Fibroblast of skin of left quadriceps (primary cell): ENCODE measurements around the gene OR4E2.
"Not testable (repeated sequence)": the region's sequence is repeated elsewhere in the genome, so short reads cannot be mapped to it uniquely, and the experiment has no call there.

Experiments used
- DNase-seq, 2 experiments: peaks; one replicate each; pipeline ENCODE4 v3.0.0-alpha.2; 2013; ENCODE audit warnings: low read depth in 2 of 2

Gene OR4E2

DNA sequence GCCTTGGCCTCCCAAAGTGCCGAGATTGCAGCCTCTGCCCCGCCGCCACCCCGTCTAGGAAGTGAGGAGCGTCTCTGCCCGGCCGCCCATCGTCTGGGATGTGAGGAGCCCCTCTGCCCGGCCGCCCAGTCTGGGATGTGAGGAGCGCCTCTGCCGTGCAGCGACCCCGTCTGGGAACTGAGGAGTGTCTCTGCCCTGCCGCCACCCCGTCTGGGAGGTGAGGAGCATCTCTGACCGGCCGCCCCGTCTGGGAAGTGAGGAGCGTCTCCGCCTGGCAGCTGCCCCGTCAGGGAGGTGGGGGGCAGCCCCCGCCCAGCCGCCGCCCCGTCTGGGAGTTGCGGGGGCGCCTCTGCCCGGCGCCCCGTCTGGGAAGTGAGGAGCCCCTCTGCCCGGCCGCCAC is 44.0 kb downstream of the OR4E2 start:
- not testable (repeated sequence) for DNase-seq

DNA sequence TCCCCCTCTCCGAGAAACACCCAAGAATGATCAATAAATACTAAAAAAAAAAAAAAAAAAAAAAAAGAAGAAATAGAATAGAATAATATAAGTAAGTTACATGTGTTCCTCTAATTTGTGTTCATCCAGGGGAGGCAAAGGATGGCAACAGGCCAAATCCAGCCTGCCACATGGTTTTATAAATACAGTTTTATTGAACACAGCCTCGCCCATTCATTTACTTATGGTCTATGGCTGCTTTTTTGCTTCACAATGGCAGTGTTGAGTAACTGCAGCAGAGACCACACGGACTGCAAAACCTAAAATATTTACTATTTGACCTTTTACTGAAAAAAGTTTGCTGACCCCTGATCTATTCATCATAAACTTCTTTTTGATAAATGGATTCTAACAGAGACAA is 44.9 kb downstream of the OR4E2 start:
- DNase-seq: not testable (repeated sequence)

DNA sequence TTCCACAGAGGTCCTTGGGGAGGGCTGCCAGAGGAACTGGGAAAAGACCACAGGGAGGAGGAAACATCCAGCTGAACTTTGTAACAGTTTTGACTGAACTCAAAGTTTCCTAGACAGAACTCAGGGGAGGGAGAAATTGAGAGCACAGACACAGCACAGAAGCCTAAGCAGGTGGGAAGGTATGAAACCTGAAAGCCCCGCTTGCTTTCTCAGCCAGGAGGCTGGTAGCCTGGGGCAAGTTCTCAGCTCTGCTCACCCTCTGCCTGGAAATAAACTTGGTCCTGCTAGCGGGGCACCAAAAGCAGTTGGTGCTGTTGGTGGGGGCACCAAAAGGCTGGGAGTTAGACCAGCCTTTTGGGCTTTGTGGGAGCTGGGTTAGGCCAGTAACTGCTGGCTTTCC is 45.9 kb downstream of the OR4E2 start:
- no peak for DNase-seq

DNA sequence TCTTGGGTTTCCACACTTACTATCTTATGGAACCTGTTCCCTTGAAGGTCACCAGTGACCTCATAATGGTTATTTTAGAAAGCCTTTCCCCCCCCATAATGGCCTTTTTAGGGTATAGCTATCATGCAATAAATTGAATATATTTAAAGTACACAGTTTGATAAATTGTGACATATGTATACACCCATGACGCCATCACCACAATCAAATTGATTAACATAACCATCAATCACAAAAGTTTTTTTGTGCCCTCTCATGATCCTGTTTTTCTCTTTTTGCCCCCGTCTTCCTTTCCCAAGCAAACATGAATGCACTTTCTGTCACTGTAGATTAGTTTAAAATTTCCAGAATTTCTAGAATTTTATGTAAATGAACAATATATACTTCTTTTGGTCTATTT is 48.7 kb downstream of the OR4E2 start:
- DNase-seq: no peak

DNA sequence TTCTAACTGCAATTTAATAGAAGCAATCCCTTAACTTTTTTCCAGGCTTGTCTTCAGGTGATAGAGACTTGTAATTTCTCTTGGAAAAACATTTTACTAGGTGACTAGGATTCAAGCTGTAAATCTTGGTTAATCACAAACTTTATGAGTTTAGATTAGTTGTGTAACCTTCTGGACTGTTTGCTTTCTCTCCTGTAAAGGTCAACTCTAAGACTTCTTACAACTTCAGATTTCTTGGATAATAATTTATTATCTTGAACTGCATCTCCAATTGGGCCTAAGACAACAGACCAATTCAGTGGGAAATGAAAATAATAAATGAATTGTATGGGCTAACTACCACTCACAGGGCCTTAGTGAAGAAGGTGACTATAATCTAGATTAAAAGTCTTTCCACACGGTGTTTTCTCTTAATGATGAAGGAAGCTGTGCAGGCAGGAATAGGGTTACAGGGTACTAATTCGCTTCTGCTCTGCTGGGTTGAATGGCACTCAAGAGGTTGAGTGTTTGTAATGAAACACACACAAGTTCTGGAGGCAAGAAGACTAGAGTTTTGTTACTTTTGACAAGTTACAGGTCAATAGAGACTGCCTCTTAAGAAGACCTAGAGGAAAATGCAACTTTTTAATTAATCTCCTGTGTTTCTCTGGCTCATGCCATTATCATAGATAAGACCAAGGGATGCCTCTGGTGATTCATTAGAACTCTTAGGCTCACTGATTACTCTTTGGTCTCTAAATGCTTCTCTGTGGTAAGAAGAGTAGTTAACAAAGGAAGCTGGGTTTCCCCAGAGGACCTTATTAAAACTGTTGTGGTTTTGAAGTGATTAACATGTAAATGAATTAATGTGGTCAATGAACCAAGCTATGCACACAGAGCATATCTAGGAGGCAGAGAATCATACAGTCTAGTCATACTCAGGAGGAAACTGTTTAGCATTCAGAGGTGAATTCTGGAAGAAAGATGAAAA is 50.0 kb downstream of the OR4E2 start:
- no peak for DNase-seq

DNA sequence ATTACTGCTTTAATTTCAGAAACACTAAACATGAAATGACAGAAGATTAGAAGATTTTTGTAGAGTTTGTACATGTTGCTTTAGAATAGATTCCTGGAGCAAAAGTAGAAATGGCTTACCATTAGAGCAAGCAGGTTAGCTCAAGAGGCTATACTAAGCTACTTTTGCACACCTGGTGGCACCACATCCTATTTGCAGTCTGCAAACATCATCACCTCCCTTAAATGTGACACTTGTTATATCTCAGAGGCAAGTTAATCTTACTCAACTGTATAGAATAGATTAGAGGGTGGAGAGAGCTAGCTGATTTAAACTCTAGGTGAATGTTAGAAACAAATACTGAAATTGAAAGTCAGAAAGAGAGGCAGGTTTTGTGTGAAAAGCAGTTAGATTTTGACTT is 50.7 kb downstream of the OR4E2 start:
- DNase-seq: no peak

DNA sequence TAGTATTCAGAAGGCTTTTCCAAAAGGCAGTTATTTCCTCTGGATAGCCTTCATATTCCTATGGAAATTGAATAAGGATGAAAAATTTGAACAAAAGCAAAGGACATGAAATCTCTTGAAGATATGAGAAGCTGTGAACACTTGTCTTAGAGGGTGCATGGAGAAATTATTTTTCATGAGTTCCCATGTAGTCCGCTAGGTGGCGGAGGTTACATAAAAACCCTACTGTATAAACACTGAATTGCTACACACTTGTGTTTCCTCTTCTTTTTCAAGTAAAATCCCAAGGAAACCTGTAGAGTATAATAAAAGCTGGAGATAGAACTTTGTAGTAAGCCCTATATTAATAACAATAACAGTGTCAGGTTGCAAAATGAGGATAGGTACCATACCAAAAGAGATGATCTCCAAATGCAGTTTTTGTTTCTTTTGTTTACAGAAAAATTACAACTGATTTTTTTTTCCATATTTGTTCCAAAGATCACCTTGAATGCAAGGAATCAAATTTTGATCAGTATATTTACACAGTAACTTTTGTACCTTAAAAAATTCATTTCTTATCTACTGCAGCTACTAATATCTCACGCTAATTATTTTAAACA is 57.8 kb downstream of the OR4E2 start:
- peak in 1 of 2 experiments; percentile 7 for DNase-seq

DNA sequence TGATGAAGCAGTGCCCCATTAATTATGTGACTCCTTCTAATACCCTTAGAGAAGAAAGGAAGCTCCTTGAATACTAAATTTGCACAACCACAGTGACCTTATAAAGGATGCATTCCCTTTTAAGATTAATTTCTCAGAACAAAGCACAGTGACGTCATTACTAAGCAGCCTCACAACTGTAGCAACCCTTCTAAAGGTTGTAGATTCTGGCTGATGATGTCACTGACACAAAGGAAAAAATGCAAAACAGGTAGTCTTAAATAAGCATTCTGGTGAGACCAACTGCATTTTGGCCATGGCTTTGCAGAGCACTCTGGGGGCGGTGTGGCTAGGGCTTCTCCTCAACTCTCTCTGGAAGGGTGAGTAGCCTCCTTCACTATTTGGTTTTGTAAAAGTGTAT is 58.4 kb downstream of the OR4E2 start:
- DNase-seq: no peak

DNA sequence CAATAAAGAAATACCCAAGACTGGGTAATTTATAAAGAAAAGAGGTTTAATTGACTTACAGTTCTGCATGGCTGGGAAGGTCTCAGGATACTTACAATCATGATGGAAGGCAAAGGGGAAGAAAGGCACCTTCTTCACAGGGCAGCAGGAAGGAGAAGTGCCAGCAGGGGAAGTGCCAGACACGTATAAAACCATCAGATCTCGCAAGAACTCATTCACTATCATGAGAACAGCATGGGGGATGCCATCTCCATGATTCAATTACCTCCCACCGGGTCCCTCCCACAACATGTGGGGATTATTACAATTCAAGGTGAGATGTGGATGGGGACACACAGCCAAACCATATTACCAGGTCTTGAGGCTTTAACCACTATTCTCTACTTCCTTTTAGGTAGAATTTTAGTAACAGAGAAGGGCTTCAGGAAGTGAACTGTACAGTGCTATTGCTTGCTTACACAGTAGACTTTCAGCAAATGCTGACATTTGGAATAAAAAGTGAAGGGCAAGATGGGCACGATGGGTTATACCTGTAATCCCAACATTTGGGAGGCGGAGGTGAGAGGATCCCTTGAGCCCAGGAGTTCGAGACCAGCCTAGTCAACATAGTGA is 60.8 kb downstream of the OR4E2 start:
- DNase-seq: no peak
